ENCODE results near the gene KIF26B. TPM values are rescaled to one million over a fixed set of nuclear protein-coding genes. Genes with fewer than 3 reads are reported as not detected.
A peak's percentile ranks its signal among the peaks of the same experiment; 100 is the strongest.

KIF26B gene
- total RNA-seq, 1 experiment from 2014 or later: 0.04 TPM

GRCh38 chr1:245277276-245277675 lies 122.5 kb downstream of the KIF26B start:
- CTCF ChIA-PET: no interaction called here
- Histone ChIP-seq H3K79me2 (ENCODE audit: low read length) (no peaks in the 10 kb centered on the region), H2AFZ (ENCODE audit: low read length) (no peak overlapping the region), H3K4me3 (ENCODE audit: low read length) (no peak overlapping the region), H3K9ac (ENCODE audit: low read length) (no peak overlapping the region), H3F3A (ENCODE audit: low read length, unreplicated experiment) (no peaks in the 10 kb centered on the region), H3K27me3 (ENCODE audit: low read length) (peaks cover 35% of the 10 kb centered on the region), H3K27ac (ENCODE audit: low read length) (no peak overlapping the region), H3K4me2 (ENCODE audit: low read length) (no peak overlapping the region), H3K36me3 (ENCODE audit: low read depth, low read length) (no peaks in the 10 kb centered on the region), H3K4me1 (ENCODE audit: insufficient read depth, low read length) (no peaks in the 10 kb centered on the region), H3K9me2 (replicated peaks; ENCODE audit: low read length) (no peaks in the 10 kb centered on the region), H4K20me1 (ENCODE audit: low read length) (no peaks in the 10 kb centered on the region), H3K9me3 (ENCODE audit: low read length) (no peaks in the 10 kb centered on the region)
- ATAC-seq (0 out of 2 replicates have a peak, but pooled peaks have one; percentile 27), DNase-seq (peak; percentile 23)
- POLR2A ChIA-PET (ENCODE audit: unreplicated experiment): no interaction called here
- intact Hi-C loops (cut with micrococcal nuclease): loop anchor here (10.0 kb wide), 1 partner anchor 202 kb away; no protein-coding TSS in a partner anchor
- BruUV-seq (replicated peaks): no TSS peak
- peak; percentile 54 for TF ChIP-seq CTCF (conservative IDR thresholded peaks at IDR 0.05; ENCODE audit: low read depth, low read length)
- TF ChIP-seq EZH2 (IDR thresholded peaks at IDR 0.05; ENCODE audit: low read length, unreplicated experiment): no peak

GRCh38 chr1:245278846-245279245 lies 124.1 kb downstream of the KIF26B start:
- Histone ChIP-seq H3K4me3 (ENCODE audit: low read length) (no peak overlapping the region), H3K4me1 (ENCODE audit: insufficient read depth, low read length) (no peaks in the 10 kb centered on the region), H3K9ac (ENCODE audit: low read length) (no peak overlapping the region), H3K27ac (ENCODE audit: low read length) (no peak overlapping the region), H3K9me2 (replicated peaks; ENCODE audit: low read length) (no peaks in the 10 kb centered on the region), H3K9me3 (ENCODE audit: low read length) (no peaks in the 10 kb centered on the region), H4K20me1 (ENCODE audit: low read length) (no peaks in the 10 kb centered on the region), H3K27me3 (ENCODE audit: low read length) (peaks cover 44% of the 10 kb centered on the region), H3K79me2 (ENCODE audit: low read length) (no peaks in the 10 kb centered on the region), H2AFZ (ENCODE audit: low read length) (no peak overlapping the region), H3K4me2 (ENCODE audit: low read length) (no peak overlapping the region), H3F3A (ENCODE audit: low read length, unreplicated experiment) (no peaks in the 10 kb centered on the region), H3K36me3 (ENCODE audit: low read depth, low read length) (no peaks in the 10 kb centered on the region)
- DNase-seq (no peak), ATAC-seq (no peak)
- BruUV-seq (replicated peaks): no TSS peak
- POLR2A ChIA-PET (ENCODE audit: unreplicated experiment): no interaction called here
- TF ChIP-seq CTCF (conservative IDR thresholded peaks at IDR 0.05; ENCODE audit: low read depth, low read length) (no peak), EZH2phosphoT487 (IDR thresholded peaks at IDR 0.05; ENCODE audit: borderline replicate concordance, low read length) (no peak), EZH2 (IDR thresholded peaks at IDR 0.05; ENCODE audit: low read length, unreplicated experiment) (no peak)
- CTCF ChIA-PET: no interaction called here
- intact Hi-C loops (cut with micrococcal nuclease): loop anchor here (10.0 kb wide), 1 partner anchor 204 kb away; no protein-coding TSS in a partner anchor

- peaks cover 48% of the 10 kb centered on the region for H3K27me3 ChIP-seq (ENCODE audit: low read length)
- H3K9ac ChIP-seq (ENCODE audit: low read length): no peak overlapping the region
- no peaks in the 10 kb centered on the region for H3F3A ChIP-seq (ENCODE audit: low read length, unreplicated experiment)
- H3K79me2 ChIP-seq (ENCODE audit: low read length): no peaks in the 10 kb centered on the region
- H3K4me2 ChIP-seq (ENCODE audit: low read length): no peak overlapping the region
- ATAC-seq: no peak
- POLR2A ChIA-PET (ENCODE audit: unreplicated experiment): interaction anchor here (0.6 kb wide), 1 partner anchor 37 kb away, joined by 3 read pairs; no protein-coding TSS in a partner anchor
- no peaks in the 10 kb centered on the region for H3K9me3 ChIP-seq (ENCODE audit: low read length)
- BruUV-seq (replicated peaks): no TSS peak
- CTCF ChIA-PET: no interaction called here
- H3K36me3 ChIP-seq (ENCODE audit: low read depth, low read length): no peaks in the 10 kb centered on the region
- H4K20me1 ChIP-seq (ENCODE audit: low read length): no peaks in the 10 kb centered on the region
- H3K9me2 ChIP-seq (replicated peaks; ENCODE audit: low read length): no peaks in the 10 kb centered on the region
- intact Hi-C loops (cut with micrococcal nuclease): loop anchor here (10.0 kb wide), 1 partner anchor 205 kb away; no protein-coding TSS in a partner anchor
- no peak for DNase-seq
- TF ChIP-seq EZH2 (IDR thresholded peaks at IDR 0.05; ENCODE audit: low read length, unreplicated experiment) (no peak), CTCF (conservative IDR thresholded peaks at IDR 0.05; ENCODE audit: low read depth, low read length) (no peak), EZH2phosphoT487 (IDR thresholded peaks at IDR 0.05; ENCODE audit: borderline replicate concordance, low read length) (no peak)
- H2AFZ ChIP-seq (ENCODE audit: low read length): no peak overlapping the region
- H3K4me3 ChIP-seq (ENCODE audit: low read length): no peak overlapping the region
- no peaks in the 10 kb centered on the region for H3K4me1 ChIP-seq (ENCODE audit: insufficient read depth, low read length)
- no peak overlapping the region for H3K27ac ChIP-seq (ENCODE audit: low read length)
These were observed 124.6 kb downstream of the KIF26B start for GRCh38 chr1:245279346-245279745.
